GM19468 (cell line): ENCODE measurements around the gene CYP3A7.
"Not testable (repeated sequence)": the region's sequence is repeated elsewhere in the genome, so short reads cannot be mapped to it uniquely, and the experiment has no call there.

ENCODE experiments used
- ATAC-seq: cut with Tn5 transposase; IDR thresholded peaks from one replicate; pipeline ENCODE4 v1.9.1; 2021; ENCODE audit warnings: mild to moderate bottlenecking, moderate library complexity, moderate number of reproducible peaks; ENCODE audit not compliant: unreplicated experiment; ENCODE audit errors: extremely low read depth

Gene CYP3A7

GRCh38 chr7:99677013-99677647 lies 57.9 kb downstream of the CYP3A7 start:
- no peak for ATAC-seq

- no peak for ATAC-seq
These were observed 59.8 kb downstream of the CYP3A7 start for GRCh38 chr7:99674995-99675742.

GRCh38 chr7:99672573-99672972 lies 62.4 kb downstream of the CYP3A7 start:
- ATAC-seq, result no peak

- no peak for ATAC-seq
These were observed 65.2 kb downstream of the CYP3A7 start for GRCh38 chr7:99669782-99670181.

- ATAC-seq, result no peak
These were observed 66.5 kb downstream of the CYP3A7 start for GRCh38 chr7:99668541-99668940.

GRCh38 chr7:99667179-99667578 lies 67.8 kb downstream of the CYP3A7 start:
- no peak for ATAC-seq

- no peak for ATAC-seq
These were observed 69.0 kb downstream of the CYP3A7 start for GRCh38 chr7:99666013-99666395.

GRCh38 chr7:99665312-99666012 lies 69.5 kb downstream of the CYP3A7 start:
- ATAC-seq, result no peak

GRCh38 chr7:99657879-99658278 lies 77.1 kb downstream of the CYP3A7 start:
- ATAC-seq, result not testable (repeated sequence)
